ENCODE data around the gene SGK1.

DNA sequence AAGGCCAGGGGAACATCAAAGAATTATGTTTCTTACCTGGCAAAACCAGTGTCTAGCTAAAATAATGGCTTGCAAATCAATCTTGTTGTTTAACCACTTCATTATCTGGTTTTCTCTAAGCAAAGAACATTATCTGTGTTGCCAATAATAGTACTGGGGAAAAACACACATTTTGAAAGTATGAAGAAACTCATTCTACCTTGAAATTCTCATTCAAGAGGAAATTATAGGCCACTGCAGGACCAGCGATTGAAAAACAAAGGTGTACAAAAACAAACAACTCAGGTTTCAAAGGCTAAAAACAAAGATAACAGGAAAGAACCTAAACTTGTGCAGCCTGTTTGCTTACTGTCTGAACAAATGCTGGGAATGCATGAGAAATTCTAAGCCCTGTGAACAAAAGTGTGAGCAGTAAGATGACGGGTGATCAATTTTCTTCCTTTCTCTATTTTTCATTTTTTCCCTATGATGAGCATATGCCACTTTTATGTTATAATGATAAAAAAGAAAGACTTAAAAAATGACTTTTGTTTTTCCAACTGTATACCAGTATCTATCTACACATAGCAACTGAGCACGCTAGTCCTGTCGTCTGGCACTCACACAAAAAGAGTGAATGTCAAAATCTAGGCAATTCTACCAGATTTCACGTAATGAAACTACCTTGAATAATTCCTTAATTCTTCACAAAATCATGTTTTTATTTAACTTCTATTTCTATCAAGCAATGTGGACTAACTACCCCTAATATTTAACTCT, 117.9 kb downstream of the SGK1 start:
- TF ChIP-seq REST (IDR thresholded peaks at IDR 0.05) (no peak), POLR2A (IDR thresholded peaks at IDR 0.05; ENCODE audit: low read length) (no peak), RNF2 (IDR thresholded peaks at IDR 0.05; ENCODE audit: borderline replicate concordance, low read depth) (no peak), SREBF2 (IDR thresholded peaks at IDR 0.05) (no peak), FOXS1 (CRISPR knock-in tag; IDR thresholded peaks at IDR 0.05) (no peak)
- TF ChIP-seq, protein P1, sequence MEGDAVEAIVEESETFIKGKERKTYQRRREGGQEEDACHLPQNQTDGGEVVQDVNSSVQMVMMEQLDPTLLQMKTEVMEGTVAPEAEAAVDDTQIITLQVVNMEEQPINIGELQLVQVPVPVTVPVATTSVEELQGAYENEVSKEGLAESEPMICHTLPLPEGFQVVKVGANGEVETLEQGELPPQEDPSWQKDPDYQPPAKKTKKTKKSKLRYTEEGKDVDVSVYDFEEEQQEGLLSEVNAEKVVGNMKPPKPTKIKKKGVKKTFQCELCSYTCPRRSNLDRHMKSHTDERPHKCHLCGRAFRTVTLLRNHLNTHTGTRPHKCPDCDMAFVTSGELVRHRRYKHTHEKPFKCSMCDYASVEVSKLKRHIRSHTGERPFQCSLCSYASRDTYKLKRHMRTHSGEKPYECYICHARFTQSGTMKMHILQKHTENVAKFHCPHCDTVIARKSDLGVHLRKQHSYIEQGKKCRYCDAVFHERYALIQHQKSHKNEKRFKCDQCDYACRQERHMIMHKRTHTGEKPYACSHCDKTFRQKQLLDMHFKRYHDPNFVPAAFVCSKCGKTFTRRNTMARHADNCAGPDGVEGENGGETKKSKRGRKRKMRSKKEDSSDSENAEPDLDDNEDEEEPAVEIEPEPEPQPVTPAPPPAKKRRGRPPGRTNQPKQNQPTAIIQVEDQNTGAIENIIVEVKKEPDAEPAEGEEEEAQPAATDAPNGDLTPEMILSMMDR (IDR thresholded peaks at IDR 0.05) = no peak
